ENCODE data around the gene ZNF580. TPM values are rescaled to one million over a fixed set of nuclear protein-coding genes. Genes with fewer than 3 reads are reported as not detected.

Gene ZNF580
- total RNA-seq, 1 experiment from 2014 or later = 22.8 TPM

- peaks cover 7% of the 10 kb centered on the region; the same call in 1 of the 2 replicates for H3K79me2 ChIP-seq (ENCODE audit: insufficient read depth, low read length)
- H2AFZ ChIP-seq (ENCODE audit: low read length) = no peak within 1 kb of the TSS
These were observed 2.4 kb downstream of the ZNF580 start, which contains the start of gene ZNF581 for GRCh38 chr19:55643003-55643886. Gene ZNF581, plus strand, starts transcription at chr19:55643649. Its CDS starts 923 bp downstream, at chr19:55644572.

More at GRCh38 chr19:55643003-55643886, 2.4 kb downstream of the ZNF580 start, which contains the start of gene ZNF581:
- H3K9ac ChIP-seq (ENCODE audit: extremely low read depth, insufficient read length, low read length) = peak within 1 kb of the TSS; percentile 70
- no peak within 1 kb of the TSS for H2BK120ac ChIP-seq (ENCODE audit: low read depth, low read length, poor library complexity, severe bottlenecking)
- no peak within 1 kb of the TSS for H4K5ac ChIP-seq (ENCODE audit: insufficient read length, low read depth, low read length)
- H4K8ac ChIP-seq (replicated peaks; ENCODE audit: insufficient read length, low read depth, low read length) = no peak within 1 kb of the TSS
- WGBS (ENCODE audit: extremely low coverage, insufficient read length, low lambda C conversion rate) = no CpG with 5 or more reads among the region's 56 CpGs
- H3K4ac ChIP-seq (ENCODE audit: low read depth, low read length) = no peak within 1 kb of the TSS
- no peaks in the 10 kb centered on the region for H4K20me1 ChIP-seq (ENCODE audit: control insufficient read depth, insufficient read depth, insufficient read length)
- H3K23ac ChIP-seq (ENCODE audit: insufficient read length, low read depth, low read length) = no peak within 1 kb of the TSS
- H3K36me3 Mint-ChIP-seq (ENCODE audit: insufficient read depth in 1 of 3, low read depth in 3 of 3) = peaks cover 20 to 39% (median 30%) of the 10 kb centered on the region in 3 experiments
- no peak within 1 kb of the TSS for H2BK5ac ChIP-seq (ENCODE audit: insufficient read length, low read length)
- H2AK5ac ChIP-seq (ENCODE audit: insufficient read length, low read length) = no peak within 1 kb of the TSS
- TF ChIP-seq CTCF (conservative IDR thresholded peaks at IDR 0.05) = no peak
- H3K4me3 Mint-ChIP-seq = peak within 1 kb of the TSS; percentile 97
- no peak within 1 kb of the TSS for H3K27ac ChIP-seq (ENCODE audit: insufficient read length, low read depth, low read length)
- no peaks in the 10 kb centered on the region for H3K9me3 ChIP-seq (ENCODE audit: control insufficient read depth, low read depth, low read length)
- peaks cover 35% of the 10 kb centered on the region for H3K23me2 ChIP-seq (ENCODE audit: insufficient read length, low read depth, low read length, poor library complexity, severe bottlenecking)
- H3K79me1 ChIP-seq (ENCODE audit: insufficient read depth, low read depth, low read length, poor library complexity, severe bottlenecking) = peaks cover 3% of the 10 kb centered on the region
- H3K56ac ChIP-seq (ENCODE audit: insufficient read length, low read depth, low read length) = no peak within 1 kb of the TSS
- peak within 1 kb of the TSS; percentile 73 for H3K4me2 ChIP-seq (ENCODE audit: insufficient read depth, insufficient read length, low read length)
- H3K27ac Mint-ChIP-seq = peak within 1 kb of the TSS; percentile 86 to 98 (median 96)
- no peak within 1 kb of the TSS for H2BK15ac ChIP-seq (ENCODE audit: low read depth, low read length)
- no peaks in the 10 kb centered on the region for H3K4me1 ChIP-seq (ENCODE audit: insufficient read depth, low read length)
- peak; percentile 71 for DNase-seq
- peaks cover 0 to 4% of the 10 kb centered on the region in 2 experiments; a peak in 2 of 5 replicates for H3K9me3 Mint-ChIP-seq
- H3K27me3 ChIP-seq (ENCODE audit: insufficient read depth, low read length) = no peaks in the 10 kb centered on the region
- H3K18ac ChIP-seq (ENCODE audit: insufficient read length, low read depth, low read length) = peak within 1 kb of the TSS; percentile 39
- peaks cover 3% of the 10 kb centered on the region; the same call in 1 of the 2 replicates for H3K27me3 Mint-ChIP-seq (ENCODE audit: low read depth)
- peaks cover 24 to 40% of the 10 kb centered on the region in 2 experiments for H3K4me1 Mint-ChIP-seq
- no peak within 1 kb of the TSS for H4K91ac ChIP-seq (ENCODE audit: insufficient read length, low read depth, low read length)
- no peak within 1 kb of the TSS for H3T11ph ChIP-seq (ENCODE audit: low read length)
- H3K14ac ChIP-seq (ENCODE audit: insufficient read depth, low read length) = no peak within 1 kb of the TSS; the same call in none of the 2 replicates
- no peak within 1 kb of the TSS for H2BK12ac ChIP-seq (ENCODE audit: insufficient read length, low read depth, low read length)
- H2BK20ac ChIP-seq (ENCODE audit: low read depth, low read length, poor library complexity, severe bottlenecking) = no peak within 1 kb of the TSS
